Endothelial cell of umbilical vein (primary cell): Measurements from ENCODE around the gene LRRC28. TPM values are rescaled to one million over a fixed set of nuclear protein-coding genes. Genes with fewer than 3 reads are reported as not detected.

Source experiments
- BruUV-seq: library from RNA; stranded (reverse); fragments of 400-500 nt; replicated peaks from 2 replicates; lab custom pipeline; 2021; lab: Mats Ljungman, UMichigan
- CTCF ChIA-PET: fragments of 300-600, 350-600 bp; sonication (Branson Sonifier 250); formaldehyde crosslinking; loops from one replicate; lab custom pipeline; 2021; ENCODE audit warnings: antibody characterized with exemption, inconsistent platforms; lab: Charles Lee
- POLR2A ChIA-PET: fragments of 300-600, 350-600 bp; sonication (Branson Sonifier 250); formaldehyde crosslinking; loops from one replicate; lab custom pipeline; 2021; ENCODE audit warnings: antibody characterized with exemption, inconsistent platforms; lab: Charles Lee
- DNase-seq: peaks from one replicate; pipeline ENCODE4 v3.0.0-alpha.2; 2011; ENCODE audit warnings: low read depth, low spot score
- FAIRE-seq: peaks from 2 replicates; lab custom pipeline; 2011; peaks lifted over from hg19 to GRCh38; lab: Jason Lieb, UNC
- H2AFZ ChIP-seq: 2 replicates; pipeline ENCODE4 v1.6.0; 2012; ENCODE audit warnings: low read depth, low read length, control low read depth, inconsistent platforms
- H3K27ac ChIP-seq: 2 replicates; pipeline ENCODE4 v1.5.1; 2011; ENCODE audit warnings: low read depth, mild to moderate bottlenecking, control low read depth, low read length, moderate library complexity; ENCODE audit not compliant: insufficient read depth
- H3K27me3 ChIP-seq, 2 experiments: 2 replicates each; pipeline versions ENCODE4 v1.6.0 to v1.6.1; 2011; ENCODE audit warnings: low read length in 2 of 2, mixed read lengths in 1 of 2; ENCODE audit not compliant: control insufficient read depth in 2 of 2, insufficient read depth in 2 of 2
- H3K36me3 ChIP-seq, 2 experiments: 2 replicates in 1 of 2; 3 replicates in 1 of 2; pipeline ENCODE4 v1.5.1; 2011; ENCODE audit warnings: low read length in 2 of 2, mild to moderate bottlenecking in 1 of 2, moderate library complexity in 1 of 2; ENCODE audit not compliant: control insufficient read depth in 2 of 2, insufficient read depth in 2 of 2; ENCODE audit errors: extremely low read depth in 1 of 2
- H3K4me1 ChIP-seq: 3 replicates; pipeline ENCODE4 v1.5.1; 2011; ENCODE audit warnings: mild to moderate bottlenecking, low read length; ENCODE audit not compliant: control insufficient read depth, insufficient read depth; ENCODE audit errors: extremely low read depth
- H3K4me2 ChIP-seq: 2 replicates; pipeline ENCODE4 v1.6.1; 2011; ENCODE audit warnings: low read length, control low read depth, mixed read lengths; ENCODE audit not compliant: insufficient read depth
- H3K4me3 ChIP-seq, 3 experiments: fragments of 200-600 bp in 1 of 3; sonication (generic), shearing (Covaris generic) in 1 of 3; replicated peaks in 1 of 3; 2 replicates each; pipeline ENCODE4 v1.5.1; 2011 to 2016; ENCODE audit warnings: control low read depth in 3 of 3, low read length in 3 of 3, mild to moderate bottlenecking in 2 of 3, inconsistent platforms in 1 of 3, low read depth in 1 of 3, moderate library complexity in 1 of 3; ENCODE audit not compliant: insufficient read depth in 1 of 3
- H3K79me2 ChIP-seq: 2 replicates; pipeline ENCODE4 v1.6.0; 2012; ENCODE audit warnings: low read length, inconsistent platforms; ENCODE audit not compliant: control insufficient read depth, insufficient read depth
- H3K9ac ChIP-seq: replicated peaks from 2 replicates; pipeline ENCODE3; 2011; ENCODE audit warnings: low read length, control low read depth; ENCODE audit not compliant: insufficient read depth; ENCODE audit errors: extremely low read depth
- H3K9me1 ChIP-seq: replicated peaks from 3 replicates; pipeline ENCODE4 v1.6.0; 2011; ENCODE audit warnings: mild to moderate bottlenecking, low read length; ENCODE audit not compliant: control insufficient read depth, insufficient read depth; ENCODE audit errors: extremely low read depth
- H3K9me3 ChIP-seq: replicated peaks from 2 replicates; pipeline ENCODE4 v1.5.1; 2012; ENCODE audit warnings: low read length, inconsistent platforms; ENCODE audit not compliant: control insufficient read depth, insufficient read depth
- H4K20me1 ChIP-seq: replicated peaks from 2 replicates; pipeline ENCODE3; 2011; ENCODE audit warnings: mild to moderate bottlenecking, low read length; ENCODE audit not compliant: control insufficient read depth, insufficient read depth; ENCODE audit errors: extremely low read depth
- EZH2 ChIP-seq: IDR thresholded peaks from 2 replicates; pipeline ENCODE4 v1.6.1; 2012; ENCODE audit warnings: borderline replicate concordance, low read depth, mild to moderate bottlenecking, moderate library complexity, low read length, inconsistent platforms; ENCODE audit not compliant: severe bottlenecking
- FOS ChIP-seq: IDR thresholded peaks from 2 replicates; pipeline ENCODE4 v1.6.1; 2011; ENCODE audit warnings: mild to moderate bottlenecking, low read length, moderate library complexity, borderline replicate concordance; ENCODE audit not compliant: insufficient read depth
- GATA2 ChIP-seq: IDR thresholded peaks from 2 replicates; pipeline ENCODE4 v1.7.0; 2011; ENCODE audit warnings: low read depth, mild to moderate bottlenecking, moderate library complexity, mixed read lengths, low read length; ENCODE audit not compliant: insufficient read length, insufficient read depth
- JUN ChIP-seq: IDR thresholded peaks from 2 replicates; pipeline ENCODE4 v1.6.1; 2011; ENCODE audit warnings: borderline replicate concordance, low read depth; ENCODE audit not compliant: insufficient read length, insufficient read depth
- MYC ChIP-seq: IDR thresholded peaks from one replicate; pipeline ENCODE4 v1.6.1; 2011; ENCODE audit warnings: mild to moderate bottlenecking, low read depth, low read length
- POLR2A ChIP-seq: IDR thresholded peaks from 2 replicates; pipeline ENCODE4 v1.6.1; 2012; ENCODE audit warnings: low read depth, mild to moderate bottlenecking, control low read depth, low read length
- dilution Hi-C: fragments of 300-500 bp; cut with MboI; formaldehyde crosslinking; loops from one replicate; pipeline ENCODE4 v1.15.0; 2019; ENCODE audit warnings: low sequenced_read_pairs; ENCODE audit not compliant: extremely low pct_ligation_motif_present
- intact Hi-C: fragments of 100-400 bp; cut with micrococcal nuclease; formaldehyde crosslinking; loops from one replicate; pipeline ENCODE4 v1.10.0; 2022
- polyA plus RNA-seq, 4 experiments: library from polyadenylated mRNA; depleted of rRNA in 3 of 4; stranded (reverse) in 3 of 4; unstranded in 1 of 4; fragments of >200 nt; gene quantifications; 2 replicates each; pipeline versions ENCODE4 v1.2.1 to v1.2.3, GENCODE V29; 2011 to 2012; ENCODE audit warnings: missing spikeins in 1 of 4
- total RNA-seq: library from RNA; stranded (reverse); gene quantifications from 2 replicates; pipeline ENCODE4 v1.2.3, GENCODE V29; 2021
- TF ChIP-seq, protein P1 (sequence below): IDR thresholded peaks from 2 replicates; pipeline ENCODE4 v1.6.1; 2011; ENCODE audit not compliant: insufficient read depth, insufficient read length

The LRRC28 gene
- total and polyA plus RNA-seq, 2 donors (not counting 3 experiments of a cell fraction or from before 2014, with no cell fraction given) = 19.6 to 26.7 TPM

- no peak for FAIRE-seq
- Histone ChIP-seq H3K4me2 (no peak overlapping the region), H3K4me3 (no peak overlapping the region), H2AFZ (no peak overlapping the region), H3K9me1 (no peaks in the 10 kb centered on the region), H3K27me3 (no peaks in the 10 kb centered on the region), H3K27ac (no peak overlapping the region), H3K4me1 (no peaks in the 10 kb centered on the region), H3K36me3 (no peaks in the 10 kb centered on the region), H3K9me3 (no peaks in the 10 kb centered on the region), H4K20me1 (no peaks in the 10 kb centered on the region), H3K9ac (no peak overlapping the region), H3K79me2 (no peaks in the 10 kb centered on the region)
- BruUV-seq = no TSS peak
- POLR2A ChIA-PET = no interaction called here
- no peak for DNase-seq
- no peak for TF ChIP-seq POLR2A
- TF ChIP-seq, protein P1, sequence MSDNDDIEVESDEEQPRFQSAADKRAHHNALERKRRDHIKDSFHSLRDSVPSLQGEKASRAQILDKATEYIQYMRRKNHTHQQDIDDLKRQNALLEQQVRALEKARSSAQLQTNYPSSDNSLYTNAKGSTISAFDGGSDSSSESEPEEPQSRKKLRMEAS = no peak
- no peak for TF ChIP-seq EZH2
- intact Hi-C loops (no loop called here), dilution Hi-C loops (no loop called here)
- CTCF ChIA-PET = no interaction called here
These were observed 60.9 kb downstream of the LRRC28 start for GRCh38 chr15:99312228-99312627.

- Histone ChIP-seq H3K9me1 (no peaks in the 10 kb centered on the region), H3K4me2 (no peak overlapping the region), H4K20me1 (no peaks in the 10 kb centered on the region), H3K36me3 (no peaks in the 10 kb centered on the region), H3K9me3 (no peaks in the 10 kb centered on the region), H2AFZ (no peak overlapping the region), H3K9ac (no peak overlapping the region), H3K79me2 (no peaks in the 10 kb centered on the region), H3K4me1 (no peaks in the 10 kb centered on the region), H3K27ac (no peak overlapping the region), H3K27me3 (no peaks in the 10 kb centered on the region), H3K4me3 (no peak overlapping the region)
- ChIA-PET POLR2A (no interaction called here), CTCF (no interaction called here)
- intact Hi-C loops (no loop called here), dilution Hi-C loops (no loop called here)
- BruUV-seq = no TSS peak
- DNase-seq (no peak), FAIRE-seq (no peak)
- TF ChIP-seq POLR2A = no peak
- no peak for TF ChIP-seq JUN
- TF ChIP-seq EZH2 = no peak
- no peak for TF ChIP-seq GATA2
- TF ChIP-seq FOS = no peak
- TF ChIP-seq MYC = no peak
These were observed 61.5 kb downstream of the LRRC28 start for GRCh38 chr15:99312794-99313193.
